HEK293 (cell line): ENCODE data around the gene RAB22A.

Source experiments
- CTCF ChIP-seq: fragments of 450-650 bp; formaldehyde crosslinking; IDR thresholded peaks from 2 replicates; pipeline ENCODE4 v1.5.1; 2016; ENCODE audit warnings: missing biosample characterization, missing genetic modification characterization
- SETDB1 ChIP-seq: IDR thresholded peaks from one replicate; pipeline ENCODE4 v1.6.1; 2017; ENCODE audit warnings: mild to moderate bottlenecking, low read length, moderate library complexity, mixed read lengths; ENCODE audit not compliant: insufficient read length
- TSHZ1 ChIP-seq: fragments of 450-650 bp; formaldehyde crosslinking; IDR thresholded peaks from 2 replicates; pipeline ENCODE4 v1.5.1; 2016; ENCODE audit warnings: missing biosample characterization, missing genetic modification characterization, borderline replicate concordance
- ZBTB11 ChIP-seq: fragments of 450-650 bp; formaldehyde crosslinking; conservative IDR thresholded peaks from 2 replicates; pipeline ENCODE4 v1.5.1; 2016; ENCODE audit warnings: low read depth, missing biosample characterization, missing genetic modification characterization
- ZBTB49 ChIP-seq: fragments of 450-650 bp; formaldehyde crosslinking; IDR thresholded peaks from 2 replicates; pipeline ENCODE4 v1.5.1; 2016; ENCODE audit warnings: missing biosample characterization, missing genetic modification characterization, low read depth
- ZBTB8A ChIP-seq: fragments of 450-650 bp; formaldehyde crosslinking; IDR thresholded peaks from 2 replicates; pipeline ENCODE4 v1.5.1; 2016; ENCODE audit warnings: missing biosample characterization, missing genetic modification characterization
- ZFP41 ChIP-seq: fragments of 450-650 bp; formaldehyde crosslinking; IDR thresholded peaks from 2 replicates; pipeline ENCODE4 v1.5.1; 2016; ENCODE audit warnings: missing biosample characterization, missing genetic modification characterization, borderline replicate concordance
- ZNF24 ChIP-seq: fragments of 450-650 bp; formaldehyde crosslinking; IDR thresholded peaks from 2 replicates; pipeline ENCODE4 v1.5.1; 2016; ENCODE audit warnings: missing biosample characterization, missing genetic modification characterization
- ZNF311 ChIP-seq: fragments of 450-650 bp; formaldehyde crosslinking; IDR thresholded peaks from 2 replicates; pipeline ENCODE4 v1.5.1; 2017; ENCODE audit warnings: missing biosample characterization, missing genetic modification characterization, borderline replicate concordance
- ZNF433 ChIP-seq: fragments of 450-650 bp; formaldehyde crosslinking; IDR thresholded peaks from 2 replicates; pipeline ENCODE4 v1.5.1; 2016; ENCODE audit warnings: missing biosample characterization, missing genetic modification characterization, low read depth
- ZNF558 ChIP-seq: fragments of 450-650 bp; formaldehyde crosslinking; IDR thresholded peaks from 2 replicates; pipeline ENCODE4 v1.5.1; 2016; ENCODE audit warnings: missing biosample characterization, missing genetic modification characterization
- ZNF561 ChIP-seq: fragments of 450-650 bp; IDR thresholded peaks from 2 replicates; pipeline ENCODE4 v1.5.1; 2018; ENCODE audit warnings: missing biosample characterization, missing genetic modification characterization, borderline replicate concordance
- ZNF660 ChIP-seq: fragments of 450-650 bp; IDR thresholded peaks from 2 replicates; pipeline ENCODE4 v1.5.1; 2018; ENCODE audit warnings: missing biosample characterization, mild to moderate bottlenecking, missing genetic modification characterization

- TF ChIP-seq CTCF (tag by site-specific recombination) (no peak), ZNF24 (tag by site-specific recombination) (no peak), TSHZ1 (tag by site-specific recombination) (no peak), ZBTB49 (no peak), ZFP41 (tag by site-specific recombination) (no peak), SETDB1 (no peak), ZNF433 (tag by site-specific recombination) (no peak), ZNF660 (tag by site-specific recombination) (no peak), ZBTB11 (tag by site-specific recombination) (no peak), ZNF561 (tag by site-specific recombination) (no peak), ZNF311 (tag by site-specific recombination) (no peak), ZBTB8A (no peak), ZNF558 (tag by site-specific recombination) (no peak)
These were observed 47.9 kb upstream of the RAB22A start for GRCh38 chr20:58261660-58262059.
